22Rv1 (cell line): ENCODE data around the gene CD2AP.

ENCODE experiments used
- CTCF ChIP-seq: fragments of 450-650 bp; IDR thresholded peaks from 2 replicates; pipeline ENCODE4 v1.5.1; 2017; ENCODE audit warnings: mild to moderate bottlenecking
- ZFX ChIP-seq: fragments of 450-650 bp; IDR thresholded peaks from 2 replicates; pipeline ENCODE4 v1.6.1; 2017; ENCODE audit warnings: antibody characterized with exemption, borderline replicate concordance

GRCh38 chr6:47563162-47563561 lies 85.6 kb downstream of the CD2AP start:
- no peak for TF ChIP-seq CTCF
- TF ChIP-seq ZFX, result no peak
